ENCODE data around the gene PSMD2.

PSMD2 gene

DNA sequence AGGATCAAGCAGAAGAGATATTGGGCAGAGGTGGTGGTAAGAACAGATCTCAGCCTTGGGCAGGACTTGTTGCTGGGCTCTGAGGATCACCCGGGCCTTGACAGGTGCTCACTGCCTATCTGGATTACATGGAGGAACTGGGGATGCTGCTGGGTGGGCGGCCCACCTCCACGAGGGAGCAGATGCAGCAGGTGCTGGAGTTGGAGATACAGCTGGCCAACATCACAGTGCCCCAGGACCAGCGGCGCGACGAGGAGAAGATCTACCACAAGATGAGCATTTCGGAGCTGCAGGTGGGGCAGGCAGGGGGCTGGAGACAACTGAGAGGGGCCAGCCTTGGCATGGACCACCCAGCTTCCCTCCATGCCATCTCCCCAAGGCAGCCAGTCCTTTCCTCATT, 15.4 kb upstream of the PSMD2 start:
- DNase-seq = no peak

GRCh38 chr3:184284696-184285095, 14.3 kb upstream of the PSMD2 start:
- peak; percentile 83 for DNase-seq

GRCh38 chr3:184289426-184289938, 9.6 kb upstream of the PSMD2 start:
- DNase-seq = peak; percentile 65

GRCh38 chr3:184290331-184290730, 8.7 kb upstream of the PSMD2 start:
- DNase-seq = no peak

DNA sequence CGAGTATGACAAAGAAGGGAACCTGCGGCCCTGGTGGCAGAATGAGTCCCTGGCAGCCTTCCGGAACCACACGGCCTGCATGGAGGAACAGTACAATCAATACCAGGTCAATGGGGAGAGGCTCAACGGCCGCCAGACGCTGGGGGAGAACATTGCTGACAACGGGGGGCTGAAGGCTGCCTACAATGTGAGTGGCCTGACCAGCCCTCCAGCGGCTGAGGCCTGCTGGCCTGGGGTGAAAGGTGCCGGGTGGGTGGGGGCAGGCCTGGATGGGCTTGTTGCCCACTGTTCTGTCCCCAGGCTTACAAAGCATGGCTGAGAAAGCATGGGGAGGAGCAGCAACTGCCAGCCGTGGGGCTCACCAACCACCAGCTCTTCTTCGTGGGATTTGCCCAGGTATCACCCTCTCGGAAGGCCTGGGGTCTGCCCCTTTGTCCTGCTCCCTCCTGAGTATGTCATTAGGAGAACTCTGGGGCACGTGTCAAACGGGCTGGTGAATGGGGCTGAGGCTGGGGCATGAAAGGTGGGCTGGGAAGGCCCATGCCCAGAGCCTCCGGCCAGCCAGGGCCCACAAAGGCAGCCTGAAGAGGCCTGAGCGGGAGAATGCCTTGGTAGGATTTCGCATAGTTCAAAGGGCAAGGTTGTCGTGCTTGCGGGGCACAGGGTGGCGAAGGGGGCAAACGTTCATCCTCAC, 7.8 kb upstream of the PSMD2 start:
- no peak for DNase-seq

DNA sequence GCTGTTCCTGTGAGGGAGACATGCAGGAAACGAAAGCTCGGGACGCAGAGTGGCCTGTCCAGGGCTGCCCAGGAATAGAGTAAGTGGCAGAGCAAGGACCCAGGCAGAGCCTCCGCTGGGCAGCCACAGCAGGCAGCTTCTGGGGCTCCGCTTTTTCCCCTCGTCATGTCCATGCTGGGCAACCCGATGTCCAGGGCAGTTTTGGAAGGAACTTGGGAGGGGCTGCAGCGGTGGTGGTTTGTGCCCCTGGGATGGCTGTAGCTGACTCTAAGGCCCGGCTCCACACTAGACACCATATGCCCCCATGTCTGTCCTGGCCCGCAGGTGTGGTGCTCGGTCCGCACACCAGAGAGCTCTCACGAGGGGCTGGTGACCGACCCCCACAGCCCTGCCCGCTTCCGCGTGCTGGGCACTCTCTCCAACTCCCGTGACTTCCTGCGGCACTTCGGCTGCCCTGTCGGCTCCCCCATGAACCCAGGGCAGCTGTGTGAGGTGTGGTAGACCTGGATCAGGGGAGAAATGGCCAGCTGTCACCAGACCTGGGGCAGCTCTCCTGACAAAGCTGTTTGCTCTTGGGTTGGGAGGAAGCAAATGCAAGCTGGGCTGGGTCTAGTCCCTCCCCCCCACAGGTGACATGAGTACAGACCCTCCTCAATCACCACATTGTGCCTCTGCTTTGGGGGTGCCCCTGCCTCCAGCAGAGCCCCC, 7.1 kb upstream of the PSMD2 start:
- DNase-seq = no peak

DNA sequence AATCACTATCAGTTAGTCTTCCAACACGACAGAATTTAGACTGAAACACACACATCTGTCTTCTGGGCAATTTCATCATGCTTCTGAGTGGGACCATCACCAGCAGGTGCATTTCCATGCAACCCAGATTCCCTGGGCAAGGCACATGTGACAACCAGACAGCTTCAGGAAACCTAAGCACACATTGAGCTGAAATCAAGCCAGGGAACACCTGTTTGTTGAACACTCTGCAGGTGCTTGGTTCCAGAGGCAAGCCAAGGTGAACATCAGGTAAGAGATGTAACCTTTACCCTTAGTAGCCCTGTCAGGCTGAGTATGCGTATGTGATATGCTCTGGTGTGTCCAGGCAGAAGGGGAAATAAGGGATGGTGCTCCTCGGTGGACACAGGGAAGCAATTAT, 3.3 kb upstream of the PSMD2 start:
- peak; percentile 17 for DNase-seq

DNA sequence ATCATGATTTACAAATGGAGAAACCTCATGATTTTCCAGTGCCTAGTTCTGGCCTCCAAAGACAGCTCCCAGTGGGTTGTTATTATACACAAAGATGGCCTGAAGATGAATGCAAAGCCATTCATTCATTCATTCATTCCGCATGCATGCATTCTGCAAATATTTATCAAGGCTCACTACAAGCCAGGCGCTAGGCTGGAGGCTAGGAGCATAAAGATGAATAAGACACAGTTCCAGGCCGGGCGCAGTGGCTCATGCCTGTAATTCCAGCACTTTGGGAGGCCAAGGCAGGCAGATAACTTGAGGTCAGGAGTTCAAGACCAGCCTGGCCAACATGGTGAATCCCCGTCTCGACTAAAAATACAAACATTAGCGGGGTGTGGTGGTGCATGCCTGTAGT, 2.4 kb upstream of the PSMD2 start:
- no peak for DNase-seq

GRCh38 chr3:184299488-184300377, 692 bp downstream of the PSMD2 start:
- no peak for DNase-seq

GRCh38 chr3:184300378-184300720, 1.3 kb downstream of the PSMD2 start:
- no peak for DNase-seq

GRCh38 chr3:184305577-184305976, 6.5 kb downstream of the PSMD2 start:
- DNase-seq = peak; percentile 12

DNA sequence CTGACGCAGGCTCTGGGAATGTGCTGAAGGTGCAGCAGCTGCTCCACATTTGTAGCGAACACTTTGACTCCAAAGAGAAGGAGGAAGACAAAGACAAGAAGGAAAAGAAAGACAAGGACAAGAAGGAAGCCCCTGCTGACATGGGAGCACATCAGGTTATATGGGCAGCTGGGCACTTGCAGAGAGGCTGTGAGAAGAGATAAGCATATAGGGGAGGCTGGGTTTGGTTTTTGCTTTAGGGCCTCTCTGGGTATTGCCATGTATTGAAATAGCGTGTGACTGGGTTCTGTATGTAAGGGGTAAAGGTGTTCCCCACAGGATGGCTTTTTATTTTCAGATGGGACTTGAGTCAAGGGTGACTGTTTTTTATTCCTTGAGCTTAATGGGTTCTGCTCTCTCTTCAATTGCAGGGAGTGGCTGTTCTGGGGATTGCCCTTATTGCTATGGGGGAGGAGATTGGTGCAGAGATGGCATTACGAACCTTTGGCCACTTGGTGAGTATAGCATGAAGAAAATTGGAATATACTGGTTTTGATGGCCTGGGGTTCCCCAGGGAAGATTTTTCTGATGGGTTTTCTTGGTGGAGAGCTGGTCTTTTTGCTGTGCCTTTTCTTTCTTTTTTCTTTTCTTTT, 7.4 kb downstream of the PSMD2 start:
- no peak for DNase-seq

- DNase-seq = no peak
Measured at GRCh38 chr3:184307915-184308314, 8.9 kb downstream of the PSMD2 start.

DNA sequence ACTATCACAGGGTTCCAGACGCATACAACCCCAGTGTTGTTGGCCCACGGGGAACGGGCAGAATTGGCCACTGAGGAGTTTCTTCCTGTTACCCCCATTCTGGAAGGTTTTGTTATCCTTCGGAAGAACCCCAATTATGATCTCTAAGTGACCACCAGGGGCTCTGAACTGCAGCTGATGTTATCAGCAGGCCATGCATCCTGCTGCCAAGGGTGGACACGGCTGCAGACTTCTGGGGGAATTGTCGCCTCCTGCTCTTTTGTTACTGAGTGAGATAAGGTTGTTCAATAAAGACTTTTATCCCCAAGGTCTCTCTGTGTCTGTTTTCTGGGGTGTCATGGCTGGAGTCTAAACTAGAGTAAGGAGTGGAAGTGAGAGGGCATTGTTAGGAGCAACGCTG, 9.7 kb downstream of the PSMD2 start:
- DNase-seq = no peak

GRCh38 chr3:184311633-184312032, 12.6 kb downstream of the PSMD2 start:
- DNase-seq = no peak

GRCh38 chr3:184314363-184314699, 15.3 kb downstream of the PSMD2 start, which contains the start of gene EIF4G1:
Gene EIF4G1 (plus strand): TSS chr3:184314606. CDS start chr3:184315797, 1,191 bp downstream.
- peak; percentile 87 for DNase-seq

DNA sequence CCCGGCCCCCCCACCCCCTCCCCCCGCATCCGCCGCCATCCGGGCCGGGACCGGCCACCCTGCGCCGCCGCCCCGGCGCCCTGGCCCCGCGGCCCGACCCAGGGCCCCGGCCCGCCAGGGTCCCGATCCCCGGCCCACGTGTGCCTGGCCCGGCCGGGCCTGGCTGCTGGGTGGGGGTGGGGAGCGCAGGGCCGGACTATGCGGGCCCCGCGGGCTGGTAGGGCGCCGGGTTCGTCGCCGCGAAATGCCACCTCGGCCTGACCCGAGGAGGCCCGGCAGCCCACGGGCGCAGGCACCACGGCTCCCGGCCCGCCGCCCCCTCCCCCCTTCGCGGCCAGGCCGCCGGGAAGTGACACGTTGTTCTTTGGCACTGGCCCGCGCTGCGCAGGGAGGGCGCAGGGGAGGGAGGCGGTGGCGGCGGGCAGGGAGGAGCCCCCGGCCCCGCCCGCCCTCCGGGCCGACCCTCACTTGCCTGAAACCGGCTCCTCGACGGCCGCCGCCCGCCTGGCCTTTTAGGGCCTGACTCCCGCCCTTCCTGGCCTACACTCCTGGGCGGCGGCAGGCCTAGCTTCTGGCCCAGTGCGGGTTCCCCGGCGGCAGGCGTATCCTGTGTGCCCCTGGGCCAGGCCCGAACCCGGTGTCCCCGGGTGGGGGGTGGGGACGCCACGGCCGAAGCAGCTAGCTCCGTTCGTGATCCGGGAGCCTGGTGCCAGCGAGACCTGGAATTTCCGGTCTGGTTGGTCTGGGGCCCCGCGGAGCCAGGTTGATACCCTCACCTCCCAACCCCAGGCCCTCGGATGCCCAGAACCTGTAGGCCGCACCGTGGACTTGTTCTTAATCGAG, 15.9 kb downstream of the PSMD2 start:
- DNase-seq = peak; percentile 33

GRCh38 chr3:184315543-184315867, 16.5 kb downstream of the PSMD2 start:
- no peak for DNase-seq

DNA sequence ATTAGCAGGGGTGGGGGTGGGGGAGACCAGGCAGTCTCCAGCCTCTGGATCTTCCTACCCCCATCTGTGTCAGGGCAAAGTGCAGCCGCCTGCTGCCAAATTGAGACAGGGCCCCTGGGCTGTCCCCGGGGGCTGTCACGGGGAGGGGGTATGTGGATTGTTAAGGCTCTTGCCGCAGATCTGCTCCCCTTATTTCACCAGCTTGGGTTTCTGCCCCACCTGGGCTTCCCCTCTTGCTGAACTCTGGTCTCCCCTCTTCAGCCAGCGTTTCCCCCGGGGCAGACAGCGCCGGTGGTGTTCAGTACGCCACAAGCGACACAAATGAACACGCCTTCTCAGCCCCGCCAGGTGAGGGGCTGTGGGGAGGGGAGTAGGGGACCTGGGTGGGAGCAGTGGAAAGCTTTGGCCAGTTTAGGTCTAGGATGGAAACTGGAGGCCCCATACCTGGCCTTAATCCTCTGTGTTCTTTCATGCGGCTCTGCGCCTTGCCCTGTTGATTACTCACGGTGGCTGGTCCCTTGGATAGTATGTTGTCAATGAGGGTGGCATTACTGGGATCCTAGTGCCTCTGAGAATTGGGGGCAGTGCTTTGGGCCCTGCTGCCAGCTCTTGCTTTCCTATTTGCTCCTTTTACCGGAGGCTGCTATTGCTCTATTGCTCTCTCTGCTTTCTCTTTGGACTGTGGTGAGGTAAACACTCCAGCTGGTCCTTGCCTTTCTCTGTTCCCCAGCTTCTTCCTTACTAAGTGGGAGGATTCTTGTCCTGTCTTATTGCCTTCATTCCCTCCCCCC, 17.0 kb downstream of the PSMD2 start:
- no peak for DNase-seq

- DNase-seq = no peak
Measured at GRCh38 chr3:184316792-184317191, 17.8 kb downstream of the PSMD2 start.

GRCh38 chr3:184317201-184317600, 18.2 kb downstream of the PSMD2 start:
- no peak for DNase-seq

DNA sequence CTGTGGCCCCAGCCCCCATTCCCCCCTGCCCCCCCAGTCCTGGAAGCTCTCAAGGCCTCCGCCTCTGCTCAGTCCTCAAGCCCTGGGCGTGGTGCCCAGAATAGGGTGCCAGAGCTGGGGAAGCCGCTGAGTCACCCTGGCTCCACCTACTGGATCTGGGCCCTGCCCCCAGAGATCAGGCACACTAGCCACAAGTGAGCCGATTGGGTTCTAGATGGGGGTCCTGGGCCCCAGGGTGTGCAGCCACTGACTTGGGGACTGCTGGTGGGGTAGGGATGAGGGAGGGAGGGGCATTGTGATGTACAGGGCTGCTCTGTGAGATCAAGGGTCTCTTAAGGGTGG, 21.0 kb downstream of the PSMD2 start:
- no peak for DNase-seq
